Muscle layer of colon (tissue), 2 donors: ENCODE results near the gene TOP3B.
A peak's percentile ranks its signal among the peaks of the same experiment; 100 is the strongest.

ENCODE experiments used
- H3K27ac ChIP-seq: one replicate; pipeline ENCODE4 v1.7.0; 2013; ENCODE audit warnings: low read depth, mild to moderate bottlenecking, low read length, moderate library complexity
- H3K27me3 ChIP-seq, 2 donors: one replicate each; pipeline ENCODE4 v1.7.0; 2013; ENCODE audit warnings: low read length in 2 of 2, mild to moderate bottlenecking in 2 of 2; ENCODE audit not compliant: insufficient read depth in 2 of 2, control insufficient read depth in 1 of 2
- H3K36me3 ChIP-seq: one replicate; pipeline ENCODE4 v1.7.0; 2013; ENCODE audit warnings: mild to moderate bottlenecking, low read length; ENCODE audit not compliant: insufficient read depth
- H3K4me1 ChIP-seq: one replicate; pipeline ENCODE4 v1.7.0; 2013; ENCODE audit warnings: mild to moderate bottlenecking, low read length; ENCODE audit not compliant: insufficient read depth
- H3K4me3 ChIP-seq, 2 donors: one replicate each; pipeline ENCODE4 v1.7.0; 2013; ENCODE audit warnings: low read length in 2 of 2, low read depth in 1 of 2, mild to moderate bottlenecking in 1 of 2, moderate library complexity in 1 of 2
- H3K9ac ChIP-seq: one replicate; pipeline ENCODE4 v1.7.0; 2013; ENCODE audit warnings: low read length
- H3K9me3 ChIP-seq: one replicate; pipeline ENCODE4 v1.7.0; 2013; ENCODE audit warnings: mild to moderate bottlenecking, low read length
- donor health status: abdominal sarcoma.
- donor health status: Adenocarcinoma of cecum.

Gene TOP3B, protein sequence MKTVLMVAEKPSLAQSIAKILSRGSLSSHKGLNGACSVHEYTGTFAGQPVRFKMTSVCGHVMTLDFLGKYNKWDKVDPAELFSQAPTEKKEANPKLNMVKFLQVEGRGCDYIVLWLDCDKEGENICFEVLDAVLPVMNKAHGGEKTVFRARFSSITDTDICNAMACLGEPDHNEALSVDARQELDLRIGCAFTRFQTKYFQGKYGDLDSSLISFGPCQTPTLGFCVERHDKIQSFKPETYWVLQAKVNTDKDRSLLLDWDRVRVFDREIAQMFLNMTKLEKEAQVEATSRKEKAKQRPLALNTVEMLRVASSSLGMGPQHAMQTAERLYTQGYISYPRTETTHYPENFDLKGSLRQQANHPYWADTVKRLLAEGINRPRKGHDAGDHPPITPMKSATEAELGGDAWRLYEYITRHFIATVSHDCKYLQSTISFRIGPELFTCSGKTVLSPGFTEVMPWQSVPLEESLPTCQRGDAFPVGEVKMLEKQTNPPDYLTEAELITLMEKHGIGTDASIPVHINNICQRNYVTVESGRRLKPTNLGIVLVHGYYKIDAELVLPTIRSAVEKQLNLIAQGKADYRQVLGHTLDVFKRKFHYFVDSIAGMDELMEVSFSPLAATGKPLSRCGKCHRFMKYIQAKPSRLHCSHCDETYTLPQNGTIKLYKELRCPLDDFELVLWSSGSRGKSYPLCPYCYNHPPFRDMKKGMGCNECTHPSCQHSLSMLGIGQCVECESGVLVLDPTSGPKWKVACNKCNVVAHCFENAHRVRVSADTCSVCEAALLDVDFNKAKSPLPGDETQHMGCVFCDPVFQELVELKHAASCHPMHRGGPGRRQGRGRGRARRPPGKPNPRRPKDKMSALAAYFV

DNA sequence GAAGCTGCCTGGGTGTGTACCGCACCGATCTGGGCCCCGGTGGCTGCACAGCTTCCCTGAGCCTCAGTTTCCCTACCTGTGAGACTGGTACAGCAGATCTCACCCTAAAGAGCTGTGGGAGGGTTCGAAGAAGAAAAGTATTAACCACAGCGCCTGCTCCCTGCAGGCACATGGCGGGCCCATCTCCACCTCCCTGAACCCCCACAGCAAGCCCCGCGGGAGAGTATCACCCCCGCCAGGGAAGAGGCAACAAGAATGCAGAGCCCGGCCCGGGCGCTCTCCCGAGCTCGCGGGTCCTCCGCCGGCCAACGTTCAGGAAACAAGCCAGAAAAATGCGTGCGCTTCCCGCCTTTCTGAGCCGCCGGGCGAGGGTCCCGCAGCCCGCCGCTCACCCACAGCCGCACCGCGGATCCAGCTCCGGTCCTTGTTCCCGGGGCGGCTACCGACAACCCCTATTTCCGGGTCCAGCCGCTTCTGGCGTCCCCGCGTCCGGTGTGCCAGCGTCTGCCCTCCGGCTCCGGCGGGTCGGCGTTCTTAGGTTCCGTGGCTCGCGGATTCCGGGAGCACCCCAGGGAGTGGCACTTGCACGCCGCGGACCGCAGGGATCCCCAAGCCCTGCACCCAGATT, at the start of gene TOP3B:
Gene TOP3B (minus strand): TSS at position 450 of the 628 bp plus-strand sequence. CDS start 7,078 bp downstream, outside the sequence.
- H3K4me1 ChIP-seq = peaks cover 10% of the 10 kb centered on the region
- peak within 1 kb of the TSS; percentile 57 for H3K27ac ChIP-seq
- no peaks in the 10 kb centered on the region for H3K36me3 ChIP-seq
- H3K9ac ChIP-seq = peak within 1 kb of the TSS; percentile 81
- peak within 1 kb of the TSS; percentile 66 to 90 for H3K4me3 ChIP-seq
- H3K27me3 ChIP-seq = no peaks in the 10 kb centered on the region
- no peaks in the 10 kb centered on the region for H3K9me3 ChIP-seq

GRCh38 chr22:22031183-22031945, 48.8 kb upstream of the TOP3B start:
- no peaks in the 10 kb centered on the region for H3K27me3 ChIP-seq
- H3K4me3 ChIP-seq = no peak overlapping the region
- no peak overlapping the region for H3K27ac ChIP-seq
- no peak overlapping the region for H3K9ac ChIP-seq
- peaks cover 9% of the 10 kb centered on the region for H3K4me1 ChIP-seq
- H3K36me3 ChIP-seq = no peaks in the 10 kb centered on the region
- H3K9me3 ChIP-seq = no peaks in the 10 kb centered on the region

GRCh38 chr22:22030493-22031182, 48.1 kb upstream of the TOP3B start:
- no peaks in the 10 kb centered on the region for H3K9me3 ChIP-seq
- no peak overlapping the region for H3K9ac ChIP-seq
- no peak overlapping the region for H3K27ac ChIP-seq
- no peaks in the 10 kb centered on the region for H3K36me3 ChIP-seq
- H3K4me1 ChIP-seq = peaks cover 9% of the 10 kb centered on the region
- H3K27me3 ChIP-seq = no peaks in the 10 kb centered on the region
- no peak overlapping the region for H3K4me3 ChIP-seq

DNA sequence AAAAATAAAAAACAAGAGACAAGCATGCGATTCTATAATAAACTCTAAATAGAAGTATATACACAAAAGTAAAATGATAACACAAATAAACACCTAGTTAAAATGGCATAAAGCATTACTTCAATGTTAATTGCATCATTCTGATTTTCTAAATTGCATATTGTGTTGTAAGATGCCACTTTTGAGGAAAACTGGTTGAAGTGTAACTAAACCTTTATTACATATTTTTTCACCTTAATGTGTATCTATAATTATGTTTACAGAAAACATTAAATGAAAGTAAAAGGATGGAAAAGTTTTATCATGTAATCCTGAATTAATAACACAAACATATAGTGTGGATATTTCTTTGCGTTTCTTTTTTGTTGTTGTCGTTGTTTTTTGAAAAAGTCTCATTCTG, 45.4 kb upstream of the TOP3B start:
- Histone ChIP-seq H3K36me3 (no peaks in the 10 kb centered on the region), H3K4me3 (no peak overlapping the region), H3K27ac (no peak overlapping the region), H3K9ac (no peak overlapping the region), H3K4me1 (peaks cover 9% of the 10 kb centered on the region), H3K27me3 (no peaks in the 10 kb centered on the region), H3K9me3 (no peaks in the 10 kb centered on the region)

- Histone ChIP-seq H3K36me3 (no peaks in the 10 kb centered on the region), H3K4me3 (no peak overlapping the region), H3K27me3 (no peaks in the 10 kb centered on the region), H3K9me3 (no peaks in the 10 kb centered on the region), H3K4me1 (peaks cover 7% of the 10 kb centered on the region), H3K27ac (no peak overlapping the region), H3K9ac (no peak overlapping the region)
Observed at GRCh38 chr22:22026157-22026831, 43.7 kb upstream of the TOP3B start.

DNA sequence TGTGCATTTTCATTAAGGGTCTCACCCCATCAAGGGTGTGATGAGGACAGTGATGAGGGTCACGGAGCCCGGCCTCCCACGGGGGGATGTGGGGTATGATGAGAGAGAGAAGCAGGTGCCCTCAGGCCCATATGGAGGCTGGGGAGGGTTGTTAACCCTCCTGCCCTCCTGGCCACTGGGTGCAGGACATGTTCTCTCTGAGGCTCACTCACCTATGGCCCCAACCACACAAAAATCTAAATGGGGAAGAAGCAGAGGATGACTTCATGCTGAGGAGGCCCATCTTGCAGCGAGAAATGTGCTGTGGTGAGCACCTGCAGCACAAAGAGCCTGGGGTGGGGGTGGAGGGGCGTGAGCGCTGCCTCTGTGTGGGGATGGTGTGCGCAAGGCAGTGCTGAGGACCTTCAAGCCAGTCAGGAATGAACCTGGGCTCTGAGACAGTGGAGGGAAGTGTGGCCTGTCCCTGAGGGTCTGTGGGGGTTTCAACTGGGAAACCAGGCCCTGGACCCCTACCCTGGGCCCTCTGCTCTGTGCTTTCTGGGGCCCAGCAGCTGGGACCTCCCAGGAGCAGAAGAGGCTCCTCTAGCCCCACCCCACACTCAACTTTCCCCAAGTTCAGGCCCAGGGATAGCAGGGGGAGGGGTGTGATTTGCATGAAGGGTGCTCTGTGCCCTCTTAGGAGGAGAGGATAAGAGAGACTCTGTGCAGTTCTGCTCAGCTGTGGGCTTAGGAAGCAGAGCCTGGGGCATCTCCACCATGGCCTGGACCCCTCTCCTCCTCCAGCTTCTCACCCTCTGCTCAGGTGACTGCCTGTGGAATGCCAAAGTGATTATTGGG, 43.0 kb upstream of the TOP3B start:
- Histone ChIP-seq H3K27ac (no peak overlapping the region), H3K36me3 (no peaks in the 10 kb centered on the region), H3K4me1 (no peaks in the 10 kb centered on the region), H3K9ac (no peak overlapping the region), H3K9me3 (no peaks in the 10 kb centered on the region), H3K27me3 (no peaks in the 10 kb centered on the region), H3K4me3 (no peak overlapping the region)

- H3K4me3 ChIP-seq = no peak overlapping the region
- H3K36me3 ChIP-seq = no peaks in the 10 kb centered on the region
- no peak overlapping the region for H3K27ac ChIP-seq
- H3K9ac ChIP-seq = no peak overlapping the region
- no peaks in the 10 kb centered on the region for H3K9me3 ChIP-seq
- no peaks in the 10 kb centered on the region for H3K4me1 ChIP-seq
- H3K27me3 ChIP-seq = no peaks in the 10 kb centered on the region
Observed at GRCh38 chr22:22024440-22024839, 41.9 kb upstream of the TOP3B start.

DNA sequence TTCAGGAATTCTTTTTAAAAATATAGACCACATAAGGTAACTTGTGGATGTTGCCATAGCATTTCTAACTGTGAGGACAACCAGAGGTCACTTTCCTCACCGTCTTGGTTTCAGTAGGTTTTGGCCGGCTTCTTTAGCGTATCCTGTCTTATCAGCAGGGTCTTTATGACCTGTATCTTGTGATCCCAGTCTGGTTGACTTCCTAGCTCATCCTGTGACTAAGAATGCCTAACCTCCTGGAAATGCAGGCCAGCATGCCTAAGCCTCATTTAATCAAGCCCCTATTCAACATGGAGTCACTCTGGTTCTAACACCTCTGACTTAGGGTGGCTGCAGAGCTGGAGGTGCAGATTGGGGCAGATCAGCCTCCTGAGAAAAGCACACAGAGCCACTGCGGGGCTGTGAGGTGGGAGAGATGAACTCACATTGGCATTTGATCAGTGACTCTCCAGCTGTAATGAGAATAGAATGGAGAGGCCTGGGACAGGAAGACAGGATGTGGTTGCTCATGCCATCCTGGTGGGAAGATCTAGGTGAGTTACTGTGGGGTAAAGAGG, 41.1 kb upstream of the TOP3B start:
- Histone ChIP-seq H3K9ac (no peak overlapping the region), H3K36me3 (no peaks in the 10 kb centered on the region), H3K4me1 (no peaks in the 10 kb centered on the region), H3K4me3 (no peak overlapping the region), H3K27ac (no peak overlapping the region), H3K9me3 (no peaks in the 10 kb centered on the region), H3K27me3 (no peaks in the 10 kb centered on the region)

DNA sequence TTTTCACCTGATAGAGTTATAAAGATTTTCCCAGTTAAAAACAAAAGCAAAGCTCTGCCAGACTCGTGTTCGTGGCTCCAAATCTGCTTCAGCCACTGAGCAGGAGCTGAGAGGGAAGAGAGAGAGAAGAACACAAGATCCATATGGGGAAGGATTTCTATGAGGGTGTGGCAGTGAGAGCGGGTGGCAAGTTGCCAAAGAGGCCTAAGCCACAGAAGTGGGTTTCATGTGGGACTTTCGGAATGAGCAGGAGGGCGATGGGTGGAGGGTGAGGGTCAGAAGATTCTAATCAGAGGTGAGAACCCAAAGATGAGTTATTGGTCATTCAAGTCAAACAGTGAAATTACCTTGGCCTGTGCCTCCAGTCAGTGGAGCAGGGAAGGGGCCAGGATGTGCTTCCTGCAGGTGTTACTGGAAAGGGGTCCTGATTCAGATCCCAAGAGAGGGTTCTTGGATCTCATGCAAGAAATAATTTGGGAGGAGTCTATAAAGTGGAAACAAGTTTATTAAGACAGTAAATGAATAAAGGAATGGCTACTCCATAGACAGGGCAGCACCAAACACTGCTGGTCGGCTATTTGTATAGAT, 40.5 kb upstream of the TOP3B start:
- H3K27ac ChIP-seq = no peak overlapping the region
- no peaks in the 10 kb centered on the region for H3K27me3 ChIP-seq
- H3K9ac ChIP-seq = no peak overlapping the region
- no peak overlapping the region for H3K4me3 ChIP-seq
- no peaks in the 10 kb centered on the region for H3K36me3 ChIP-seq
- no peaks in the 10 kb centered on the region for H3K4me1 ChIP-seq
- no peaks in the 10 kb centered on the region for H3K9me3 ChIP-seq
